HG03095 (cell line): ENCODE measurements around the gene SH3TC1.

ENCODE experiments used
- ATAC-seq: cut with Tn5 transposase; IDR thresholded peaks from one replicate; pipeline ENCODE4 v1.9.1; 2021; ENCODE audit warnings: moderate library complexity; ENCODE audit not compliant: unreplicated experiment

Gene SH3TC1

DNA sequence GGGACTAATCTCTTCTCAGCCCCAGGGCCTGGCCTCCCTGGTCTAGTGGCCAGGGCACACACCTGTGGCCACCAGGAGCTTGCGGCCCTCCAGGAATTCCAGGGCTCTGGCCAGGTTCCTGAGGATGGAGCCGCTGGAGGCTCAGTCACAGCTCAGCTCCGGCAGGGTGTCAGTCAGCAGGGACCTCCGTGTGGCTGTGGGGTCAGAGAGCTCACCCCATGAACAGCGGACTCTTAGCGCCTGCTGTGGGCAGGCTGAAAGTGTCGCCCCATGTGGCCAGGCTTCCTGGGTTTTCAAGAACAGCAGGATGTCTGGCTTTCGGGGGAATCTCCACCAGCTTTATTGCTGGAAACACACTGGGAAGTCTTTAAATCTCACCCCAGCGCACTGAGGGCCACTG lies 19.3 kb upstream of the SH3TC1 start:
- no peak for ATAC-seq

DNA sequence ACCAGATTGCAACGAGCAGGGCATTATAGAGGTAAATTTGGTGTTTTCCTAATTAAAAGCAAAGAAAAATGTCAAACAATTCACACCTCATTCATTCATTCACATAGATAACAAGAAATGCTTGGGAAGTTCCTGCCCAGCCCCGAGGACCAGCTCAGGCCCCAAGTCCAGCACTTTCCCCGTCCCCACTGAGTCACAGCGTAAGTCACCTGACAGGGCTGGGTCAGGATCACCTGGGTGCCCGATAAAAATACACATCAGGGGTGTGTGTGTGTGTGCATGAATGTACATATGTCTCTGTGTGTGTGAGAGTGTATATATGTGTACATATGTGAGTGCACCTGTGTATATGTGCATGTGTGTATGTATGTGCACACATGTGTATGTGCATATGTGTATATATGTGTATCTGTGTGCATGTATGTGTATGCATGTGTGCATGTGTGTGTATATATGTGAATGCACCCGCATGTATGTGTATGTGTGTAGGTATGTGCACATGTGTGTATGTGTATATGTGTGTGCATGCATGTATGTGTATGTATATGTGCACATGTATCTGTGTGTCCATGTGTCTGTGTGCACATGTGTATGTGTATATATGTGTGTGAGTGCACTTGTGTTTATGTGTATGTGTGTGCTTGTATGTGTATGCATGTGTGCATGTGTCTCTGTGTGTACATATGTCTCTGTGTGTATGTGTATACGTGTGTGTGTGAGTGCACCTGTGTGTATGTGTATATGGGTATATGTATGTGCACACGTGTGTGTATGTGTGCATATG lies 18.6 kb upstream of the SH3TC1 start:
- no peak for ATAC-seq

DNA sequence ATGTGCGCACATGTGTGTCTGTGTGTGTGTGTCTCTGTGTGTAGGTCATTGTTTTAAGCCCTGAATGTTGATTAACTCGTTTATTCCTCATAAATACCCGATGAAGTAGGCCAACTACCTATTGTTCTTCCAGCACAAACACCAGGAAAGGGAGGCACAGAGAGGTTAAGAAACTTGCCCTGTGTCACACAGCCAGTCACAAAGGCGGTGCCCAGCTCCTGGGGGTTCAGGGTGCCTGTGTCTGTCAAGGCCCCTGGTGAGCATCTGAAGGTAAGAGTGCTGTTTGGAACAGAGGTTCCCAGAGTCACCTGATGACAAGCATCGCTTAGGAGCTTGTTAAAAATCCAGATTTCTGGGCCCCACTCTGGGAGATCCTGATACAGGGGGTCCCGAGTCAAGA lies 18.0 kb upstream of the SH3TC1 start:
- ATAC-seq = no peak

DNA sequence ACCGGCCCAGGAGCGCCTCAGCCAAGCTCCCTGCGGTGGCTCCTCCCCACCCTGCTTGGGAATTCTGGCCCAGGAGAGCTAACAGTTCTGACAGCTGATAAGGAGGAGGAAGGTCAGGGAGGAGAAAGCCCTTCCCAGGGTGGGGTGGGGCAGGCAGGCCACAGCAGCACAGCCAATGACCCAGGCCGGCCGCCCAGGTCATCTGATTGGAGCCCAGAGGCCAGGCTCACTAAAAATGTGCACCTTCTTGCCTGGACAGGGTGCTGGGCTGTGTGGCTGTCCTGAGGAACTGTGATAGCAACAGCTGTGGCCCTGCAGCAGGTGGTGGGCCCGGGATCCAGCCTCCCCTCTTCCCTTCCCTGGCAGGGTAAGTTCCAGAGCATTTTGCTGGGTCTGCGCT lies 17.2 kb upstream of the SH3TC1 start:
- ATAC-seq = no peak

DNA sequence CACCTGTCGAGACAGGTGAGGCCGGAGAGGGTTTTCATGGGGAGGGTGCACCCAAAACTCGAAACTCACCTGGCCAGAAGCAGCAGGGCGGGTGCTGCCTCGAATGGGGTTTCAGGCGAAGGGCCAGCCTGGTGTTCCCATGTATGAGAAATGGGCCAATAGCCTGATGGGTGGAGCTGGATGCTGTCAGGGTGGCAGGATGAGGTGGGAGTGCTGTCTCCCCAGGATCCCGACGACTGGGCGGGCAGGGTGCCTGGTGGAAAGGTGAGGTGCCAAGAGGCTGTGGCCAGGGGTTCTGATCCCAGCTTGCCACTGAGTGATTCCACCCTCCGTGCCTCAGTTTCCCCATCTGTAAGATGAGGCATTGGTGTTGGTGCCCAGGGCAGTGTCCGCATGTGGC lies 16.8 kb upstream of the SH3TC1 start:
- ATAC-seq = no peak

DNA sequence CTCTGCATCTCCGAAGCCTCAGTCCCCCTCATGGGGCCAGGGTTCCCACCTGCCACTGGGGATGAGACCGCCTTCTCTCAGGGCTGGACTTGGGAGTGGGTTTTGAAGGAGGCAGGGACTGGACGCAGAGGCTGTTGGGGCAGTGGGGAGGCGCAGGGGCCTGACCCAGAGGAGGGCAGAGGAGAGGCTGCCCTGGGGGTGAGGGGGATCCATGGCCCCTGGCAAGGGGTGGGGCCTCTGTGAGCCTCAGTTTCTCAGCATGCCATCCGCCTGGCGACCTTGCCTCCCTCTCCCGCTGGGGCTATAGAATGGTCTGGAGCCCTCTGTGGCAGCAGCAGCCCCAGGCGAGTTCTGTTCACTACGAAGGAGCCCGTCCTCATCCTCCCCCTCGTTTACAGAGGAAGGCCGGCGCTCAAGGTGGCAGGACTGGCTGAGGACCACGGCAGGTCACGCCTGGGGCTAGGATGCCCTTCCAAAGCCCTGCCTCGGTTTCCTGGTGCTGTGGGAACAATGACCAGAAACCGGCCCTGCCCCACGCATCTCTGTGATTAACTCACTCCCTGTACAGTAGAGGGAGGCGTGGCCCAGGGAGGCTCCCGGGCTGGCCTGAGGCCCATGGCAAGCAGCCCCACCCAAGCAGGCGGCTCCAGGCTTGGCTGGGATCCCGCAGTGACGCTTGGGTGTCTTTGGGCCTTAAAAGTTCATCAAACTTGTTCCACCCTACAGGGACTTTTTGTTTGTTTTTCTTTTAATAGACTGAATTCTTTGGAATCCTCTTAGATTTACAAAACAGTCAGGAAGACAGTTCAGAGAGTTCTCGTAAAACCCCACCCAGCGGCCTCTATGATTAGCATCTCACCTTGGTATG lies 16.0 kb upstream of the SH3TC1 start:
- ATAC-seq = no peak

DNA sequence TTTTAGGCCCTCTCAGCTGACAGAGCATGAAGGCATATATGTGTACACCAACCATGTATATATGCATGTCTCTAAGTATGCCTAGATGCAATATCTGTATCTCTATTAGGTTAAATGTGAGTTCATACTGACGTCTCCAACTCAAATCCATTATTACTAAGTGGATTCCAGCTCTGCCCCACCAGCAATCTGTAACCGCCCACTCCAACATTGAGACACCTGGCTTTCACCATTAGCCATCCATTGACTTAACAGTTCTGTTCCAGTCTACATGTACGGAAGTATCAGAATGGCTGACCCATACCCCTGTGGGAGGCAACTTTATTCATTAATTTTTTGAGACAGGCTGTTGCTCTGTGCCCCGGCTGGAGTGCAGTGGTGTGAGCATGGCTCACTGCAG lies 15.0 kb upstream of the SH3TC1 start:
- no peak for ATAC-seq

DNA sequence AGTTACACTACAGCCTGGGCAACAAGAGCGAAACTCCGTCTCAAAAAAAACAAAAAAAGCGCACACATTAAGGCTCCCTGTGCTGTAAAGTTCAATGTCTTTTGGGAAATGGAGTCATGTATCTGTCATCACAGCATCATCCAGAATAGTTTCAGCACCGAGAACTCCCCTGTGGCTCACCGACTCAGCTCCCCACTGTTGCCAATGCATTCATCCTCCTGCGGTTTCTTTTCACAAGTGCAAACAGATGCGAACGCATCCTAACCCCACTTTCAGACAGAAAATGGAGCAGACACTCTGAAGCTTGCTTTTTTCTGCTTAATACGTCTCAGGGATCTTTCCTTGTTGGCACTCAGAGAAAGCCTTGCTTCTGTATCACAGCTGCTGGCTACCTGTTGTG lies 13.8 kb upstream of the SH3TC1 start:
- ATAC-seq = no peak

DNA sequence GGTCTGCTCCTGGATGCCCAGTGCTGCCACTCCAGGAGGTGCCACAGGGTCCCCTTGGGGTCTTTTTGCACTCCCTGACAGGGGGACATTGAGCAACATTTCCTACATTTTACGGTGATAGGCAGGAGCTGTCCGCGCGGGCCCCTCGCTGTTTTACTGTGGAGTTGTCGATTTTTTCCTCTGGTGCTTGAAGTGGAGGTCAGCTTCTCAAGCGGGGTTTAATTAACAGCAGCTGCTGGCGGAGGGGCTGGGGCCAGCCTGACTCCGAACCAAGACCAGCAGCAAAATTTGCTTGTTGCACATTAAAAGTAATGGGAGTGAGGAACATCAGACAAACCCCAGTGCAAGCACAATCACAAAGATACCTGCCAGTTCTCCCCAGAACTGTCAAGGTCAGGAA lies 13.2 kb upstream of the SH3TC1 start:
- ATAC-seq = no peak

DNA sequence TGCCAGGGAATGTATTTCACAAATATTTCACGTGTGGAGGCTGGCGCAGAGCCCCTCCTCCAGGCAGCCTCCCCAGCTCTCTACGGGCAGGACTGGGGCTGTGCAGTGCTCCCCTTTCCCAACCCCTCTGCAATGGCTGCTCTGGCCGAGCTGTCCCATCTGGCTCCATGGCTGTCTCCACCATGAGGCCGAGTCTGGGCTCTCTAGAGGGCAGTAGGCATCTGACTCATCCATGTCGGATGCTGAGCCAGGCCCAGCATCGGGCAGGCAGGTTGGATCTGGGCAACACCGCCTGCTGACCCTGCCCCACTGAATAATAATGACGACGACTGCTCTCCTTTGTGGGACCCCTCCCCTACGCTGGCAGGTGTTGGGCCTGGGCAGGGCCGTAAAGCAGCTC lies 11.0 kb upstream of the SH3TC1 start:
- ATAC-seq = no peak

DNA sequence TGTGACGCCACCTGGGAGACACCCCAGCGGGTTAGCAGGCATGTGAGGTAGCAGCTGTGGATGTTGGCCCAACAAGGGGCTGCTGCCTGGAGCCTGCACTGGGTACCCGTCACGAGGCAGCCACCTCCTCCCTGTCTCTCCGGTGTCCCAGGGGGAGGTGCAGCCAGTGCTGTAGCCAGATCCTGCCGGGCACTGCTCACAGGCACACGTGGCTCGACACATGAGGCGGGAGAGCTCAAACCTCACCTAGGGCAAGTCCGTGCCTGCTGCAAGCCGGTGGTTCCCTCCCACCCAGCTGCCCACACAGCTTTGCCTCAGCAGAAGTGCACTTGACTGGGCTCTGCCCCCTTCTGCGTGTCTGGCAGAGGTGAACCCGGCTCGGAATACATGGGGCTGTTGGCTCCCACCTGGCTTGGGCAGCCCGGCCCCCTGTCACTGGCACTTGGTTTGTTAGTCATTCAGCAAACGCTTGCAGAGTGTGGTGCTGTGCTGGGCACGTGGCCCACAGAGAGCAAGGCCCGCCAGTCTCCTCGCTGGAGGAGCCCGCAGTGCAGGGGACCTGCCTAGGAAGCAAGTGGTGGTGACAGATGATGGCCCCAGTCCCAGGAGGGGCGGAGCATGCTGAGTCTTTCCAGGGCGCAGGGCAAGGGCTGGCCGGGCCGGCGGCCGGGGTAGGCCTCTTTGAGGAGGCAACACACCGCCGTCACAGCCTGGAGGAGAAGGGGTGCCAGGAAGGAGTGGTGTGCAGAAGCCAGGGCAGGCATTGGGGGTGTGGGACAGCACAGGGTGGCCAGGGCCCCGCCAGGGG lies 10.1 kb upstream of the SH3TC1 start:
- no peak for ATAC-seq

DNA sequence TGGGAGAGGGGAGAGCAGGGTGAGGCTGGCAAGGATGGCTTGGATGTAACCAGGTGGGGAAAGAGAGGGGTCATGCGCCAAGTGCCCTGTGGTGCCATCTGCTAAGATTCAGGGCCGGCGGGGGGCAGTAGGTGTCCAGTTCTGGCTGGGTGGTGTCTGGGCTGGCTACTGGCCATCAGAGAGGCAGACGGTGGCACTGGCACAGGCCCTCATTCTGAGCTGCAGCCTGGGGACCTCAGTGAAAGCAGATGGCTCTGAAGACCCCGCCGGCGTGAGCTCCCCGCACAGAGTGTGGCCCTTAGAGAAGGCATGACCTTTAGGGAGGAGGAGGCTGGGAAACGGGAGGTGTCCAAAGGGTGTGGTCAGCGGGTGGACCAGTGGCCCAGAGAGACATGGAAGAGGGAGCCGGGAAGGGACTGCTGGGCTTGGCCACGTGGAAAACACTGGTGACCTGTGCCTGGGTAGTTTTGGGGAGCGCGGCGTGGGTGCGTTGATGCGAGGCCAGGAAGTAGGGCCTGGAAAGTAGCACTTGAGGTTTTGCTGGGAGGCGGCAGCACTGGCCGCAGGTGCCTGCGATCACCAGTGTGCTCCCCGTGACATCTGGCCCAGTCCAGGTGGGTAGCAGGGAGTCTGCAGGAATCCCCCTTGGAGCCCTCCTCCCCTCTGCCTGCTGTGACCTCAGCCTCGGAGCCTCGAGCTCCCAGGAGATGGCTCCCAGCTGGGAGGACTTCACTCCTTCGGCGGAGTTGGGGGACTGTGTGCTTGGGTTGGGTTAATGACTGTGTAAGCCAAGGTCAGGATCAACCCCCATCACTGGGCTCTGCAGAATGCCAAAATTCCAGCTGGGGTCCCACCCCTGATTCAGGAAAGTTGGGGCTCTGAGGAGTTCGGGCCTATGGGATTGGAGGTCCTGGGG lies 9.3 kb upstream of the SH3TC1 start:
- ATAC-seq = no peak

DNA sequence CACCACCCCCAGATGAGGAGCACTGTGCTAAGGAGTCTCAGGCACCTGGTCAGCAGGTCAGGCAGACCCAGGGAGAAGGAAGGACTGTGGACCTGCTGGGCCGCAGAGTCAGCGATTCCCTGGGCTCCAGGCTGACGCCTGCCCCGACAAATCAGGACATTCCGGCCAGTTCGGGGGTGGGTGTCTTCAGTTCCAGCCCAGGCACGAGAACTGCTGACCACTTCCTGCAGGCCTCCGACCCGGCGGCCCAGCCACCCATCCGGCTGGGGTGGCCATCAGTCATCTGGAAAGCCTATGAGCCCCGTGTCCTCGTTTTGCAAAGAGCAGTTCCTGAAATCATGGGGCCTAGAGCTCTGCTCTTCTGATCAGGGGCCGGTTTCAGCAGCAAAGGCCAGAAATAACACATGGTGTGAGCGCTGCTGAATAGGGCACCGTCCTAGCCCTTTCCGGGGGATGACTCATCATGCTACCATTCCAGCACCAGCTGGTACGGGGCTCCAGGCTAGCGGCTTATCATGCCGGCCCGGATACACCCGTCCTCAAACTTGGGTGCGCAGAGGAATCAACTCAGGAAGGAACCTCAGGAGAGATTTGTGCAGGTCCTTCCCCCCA lies 7.8 kb upstream of the SH3TC1 start:
- peak; percentile 51 for ATAC-seq

DNA sequence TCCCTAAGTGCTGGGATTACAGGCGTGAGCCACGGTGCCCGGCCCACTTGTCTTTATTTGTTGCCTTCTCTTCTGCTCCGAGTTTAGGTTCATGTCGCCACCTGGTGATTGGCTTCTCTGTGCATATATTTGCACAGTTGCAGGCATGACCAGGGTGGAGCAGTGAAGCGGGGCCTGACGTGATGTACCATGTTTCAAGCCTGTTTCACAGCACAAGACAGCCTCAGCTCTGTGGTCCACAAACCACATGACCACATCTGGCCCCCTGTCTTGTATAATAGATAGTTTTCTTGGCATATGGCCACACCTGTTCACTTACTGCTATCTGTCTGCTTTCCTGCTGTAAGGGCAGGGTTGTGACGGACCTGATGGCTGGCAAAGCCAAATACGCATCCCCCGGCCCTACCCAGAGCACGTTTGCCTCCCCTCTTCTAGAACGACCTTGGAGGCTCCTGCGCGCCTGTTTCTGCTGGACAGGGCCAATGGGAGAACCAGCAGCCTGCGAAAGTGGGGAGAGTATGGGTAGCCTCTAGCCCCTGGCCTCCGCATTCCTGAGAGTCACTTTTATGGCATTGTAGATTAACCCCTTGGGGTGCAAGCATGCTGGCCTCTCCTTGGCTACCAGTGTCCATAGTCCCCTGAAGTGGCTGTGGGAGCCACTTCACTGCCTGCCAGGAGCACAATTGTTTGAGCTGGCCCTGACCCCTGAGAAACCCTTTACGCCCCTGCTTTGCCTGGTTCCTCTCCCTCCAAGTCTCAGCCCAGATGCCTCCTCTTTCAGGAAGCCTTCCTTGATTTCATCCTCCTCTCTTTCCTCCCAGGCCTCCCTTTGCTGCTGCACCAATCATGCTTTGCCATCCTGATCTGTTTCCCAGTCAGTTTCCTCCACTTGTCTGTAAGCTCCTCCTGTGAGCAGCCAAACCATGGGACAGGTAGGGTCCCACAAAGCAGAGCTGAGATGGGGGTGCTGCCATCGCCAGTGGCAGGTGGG lies 6.0 kb upstream of the SH3TC1 start:
- ATAC-seq = peak; percentile 78

DNA sequence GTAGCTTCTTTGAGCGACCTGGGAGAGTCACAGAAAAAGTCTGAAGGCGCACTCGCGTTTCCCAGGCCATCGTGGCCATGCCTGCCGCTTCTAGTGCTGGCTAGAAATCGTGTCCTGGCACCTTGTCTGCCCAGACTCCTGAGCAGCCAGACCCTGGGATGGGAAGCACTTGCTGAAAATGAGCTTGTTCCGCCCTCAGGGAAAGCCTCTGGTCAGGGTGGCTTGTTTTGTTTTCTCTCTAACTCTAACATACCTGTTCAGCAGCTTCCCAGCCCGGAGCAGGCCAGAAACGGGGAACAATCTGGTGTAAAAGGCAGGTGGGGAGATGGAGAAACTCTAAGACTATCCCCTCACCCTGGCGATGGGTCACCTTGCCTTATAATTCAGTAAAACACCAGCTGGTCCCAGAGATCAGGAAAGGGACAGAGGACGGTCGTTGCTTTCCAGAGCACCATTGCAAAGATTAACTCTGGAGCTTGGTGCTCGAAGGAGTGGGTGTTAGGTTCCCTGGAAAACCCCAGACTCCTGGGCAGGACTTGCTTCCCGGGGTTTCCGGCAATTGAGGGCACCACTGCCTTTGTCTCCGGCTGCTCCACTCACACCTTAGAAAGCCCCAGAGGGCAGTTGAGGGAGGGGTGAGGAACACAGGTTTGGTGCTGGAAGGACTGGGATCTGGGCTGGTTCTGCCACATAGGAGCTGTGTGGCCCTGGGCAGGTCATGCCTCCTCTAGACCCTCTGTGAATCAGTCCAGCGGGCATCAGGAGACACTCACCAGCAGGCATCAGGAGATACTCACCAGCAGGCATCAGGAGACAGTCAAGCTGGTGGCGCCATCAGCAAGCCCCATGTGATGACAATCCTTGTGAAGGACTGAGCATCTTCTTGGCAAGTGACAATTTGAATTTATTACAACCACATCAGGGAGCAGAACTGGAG lies 4.5 kb upstream of the SH3TC1 start:
- no peak for ATAC-seq

DNA sequence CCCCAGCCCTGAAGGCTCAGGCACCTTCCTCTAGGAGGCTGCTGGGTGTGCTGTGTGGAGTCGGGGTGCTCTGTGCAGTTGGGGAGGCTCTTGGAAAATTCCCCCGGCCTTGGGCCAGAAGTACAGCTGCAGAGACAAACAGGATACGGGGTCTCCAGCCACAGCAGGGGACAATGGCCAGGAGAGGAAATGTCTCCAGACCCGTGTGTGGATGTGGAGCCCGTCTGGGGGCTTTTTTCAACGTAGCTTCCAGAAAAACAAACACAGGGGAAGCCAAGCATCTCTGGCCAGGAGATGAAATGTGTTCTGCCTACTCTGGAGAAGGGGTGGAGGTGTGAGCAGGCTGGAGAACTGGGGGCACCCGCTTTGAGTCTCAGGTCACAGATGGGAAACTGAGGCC lies 3.7 kb upstream of the SH3TC1 start:
- ATAC-seq = no peak

DNA sequence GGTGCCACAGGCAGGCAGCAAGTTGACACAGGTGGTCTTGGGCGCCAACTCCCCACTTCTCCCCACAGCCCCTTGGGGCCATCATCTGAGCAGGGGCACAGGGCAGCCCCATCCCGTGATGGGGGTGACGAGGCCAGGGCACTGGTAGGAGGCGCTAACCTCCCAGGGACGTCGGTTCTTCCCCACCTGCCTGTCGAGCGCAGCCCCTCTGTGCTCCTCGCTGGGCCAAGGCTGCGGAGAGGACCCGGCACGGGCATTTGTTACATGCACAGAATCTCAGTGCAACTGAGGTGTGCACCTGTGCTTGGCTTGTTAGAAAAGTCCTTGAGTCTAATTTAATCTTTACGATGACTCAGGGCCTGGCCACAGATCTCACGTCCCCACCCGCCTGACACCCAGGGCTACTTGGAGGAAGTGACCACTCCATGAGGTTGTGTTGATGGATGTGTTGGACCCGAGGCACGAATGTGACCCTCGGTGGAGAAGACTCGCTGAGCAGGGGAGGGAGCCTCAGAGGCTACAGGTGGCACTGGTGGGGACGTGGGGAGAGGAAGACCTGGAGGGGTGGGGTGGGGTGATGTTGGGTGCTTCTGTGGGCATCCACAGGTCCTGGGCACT lies 3.1 kb upstream of the SH3TC1 start:
- ATAC-seq = no peak
